Fibroblast of pulmonary artery (primary cell): ENCODE measurements around the gene KCNK2.

Source experiments
- DNase-seq: peaks from one replicate; pipeline ENCODE4 v3.0.0-alpha.2; 2010; ENCODE audit warnings: low read depth
- H3K4me3 ChIP-seq: replicated peaks from 2 replicates; pipeline ENCODE4 v1.5.1; 2011; ENCODE audit warnings: low read depth, mild to moderate bottlenecking, control low read depth, low read length, moderate library complexity
- CTCF ChIP-seq: IDR thresholded peaks from 2 replicates; pipeline ENCODE4 v1.5.1; 2011; ENCODE audit warnings: mild to moderate bottlenecking, control low read depth, low read length, inconsistent platforms; ENCODE audit errors: missing control alignments

KCNK2 gene

GRCh38 chr1:215228193-215228592 lies 145.7 kb downstream of the KCNK2 start:
- no peak for TF ChIP-seq CTCF
- no peak for DNase-seq
- H3K4me3 ChIP-seq = no peak overlapping the region

- no peak for DNase-seq
- H3K4me3 ChIP-seq = no peak overlapping the region
- TF ChIP-seq CTCF = no peak
Observed at GRCh38 chr1:215241451-215241850, 158.9 kb downstream of the KCNK2 start.

GRCh38 chr1:215243345-215244054 lies 161.0 kb downstream of the KCNK2 start:
- TF ChIP-seq CTCF = no peak

GRCh38 chr1:215250913-215251312 lies 168.4 kb downstream of the KCNK2 start:
- H3K4me3 ChIP-seq = no peak overlapping the region
- no peak for TF ChIP-seq CTCF
- DNase-seq = no peak

More at GRCh38 chr1:215243345-215244054, 161.0 kb downstream of the KCNK2 start:
- no peak overlapping the region for H3K4me3 ChIP-seq
- no peak for DNase-seq

- H3K4me3 ChIP-seq = no peak overlapping the region
- no peak for DNase-seq
- no peak for TF ChIP-seq CTCF
Observed at GRCh38 chr1:215251428-215251827, 168.9 kb downstream of the KCNK2 start.

GRCh38 chr1:215252164-215252563 lies 169.6 kb downstream of the KCNK2 start:
- TF ChIP-seq CTCF = no peak
- H3K4me3 ChIP-seq = no peak overlapping the region
- DNase-seq = no peak
